GM12872 (cell line): ENCODE data around the gene APOL4.

ENCODE experiments used
- CTCF ChIP-seq: IDR thresholded peaks from 3 replicates; pipeline ENCODE4 v1.5.1; 2011; ENCODE audit warnings: low read depth, mild to moderate bottlenecking, low read length, moderate library complexity; ENCODE audit not compliant: insufficient read depth

The APOL4 gene

GRCh38 chr22:36191106-36191836 lies 10.3 kb downstream of the APOL4 start:
- no peak for TF ChIP-seq CTCF

GRCh38 chr22:36185828-36186624 lies 15.6 kb downstream of the APOL4 start:
- TF ChIP-seq CTCF, result no peak

GRCh38 chr22:36184433-36185025 lies 17.1 kb downstream of the APOL4 start:
- TF ChIP-seq CTCF, result no peak

GRCh38 chr22:36183446-36183845 lies 18.2 kb downstream of the APOL4 start:
- TF ChIP-seq CTCF, result no peak

- no peak for TF ChIP-seq CTCF
Observed at GRCh38 chr22:36182857-36183256, 18.8 kb downstream of the APOL4 start.

GRCh38 chr22:36182056-36182455 lies 19.6 kb downstream of the APOL4 start:
- TF ChIP-seq CTCF, result no peak

GRCh38 chr22:36180928-36181327 lies 20.7 kb downstream of the APOL4 start:
- no peak for TF ChIP-seq CTCF
